ENCODE results near the gene WAC. TPM values are rescaled to one million over a fixed set of nuclear protein-coding genes. Genes with fewer than 3 reads are reported as not detected.

Gene WAC
- polyA plus RNA-seq, 1 donor from 2014 or later, result 63.9 TPM

DNA sequence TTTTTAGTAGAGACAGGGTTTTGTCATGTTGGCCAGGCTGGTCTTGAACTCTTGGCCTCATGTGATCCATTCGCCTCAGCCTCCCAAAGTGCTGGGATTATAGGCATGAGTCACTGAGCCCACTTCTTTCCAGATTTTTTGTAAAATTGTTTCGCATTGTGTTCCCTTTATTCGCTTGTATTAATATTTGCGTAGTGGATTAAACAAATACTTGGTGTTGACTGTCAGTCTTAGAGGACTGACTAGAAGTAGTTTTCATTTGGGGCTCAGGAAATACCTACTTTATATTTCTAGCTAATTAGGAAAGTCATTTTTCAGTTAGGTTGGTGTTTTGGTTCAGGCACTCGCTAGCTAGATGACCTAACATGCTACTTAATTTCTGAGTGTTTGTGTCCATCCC, 11.1 kb downstream of the WAC start:
- H3K9me2 ChIP-seq (ENCODE audit: insufficient read depth, low read length), result no peaks in the 10 kb centered on the region
- H3K9ac ChIP-seq (ENCODE audit: low read length), result no peak overlapping the region
- H3K27me3 ChIP-seq (ENCODE audit: insufficient read depth, low read depth, low read length), result no peaks in the 10 kb centered on the region
- no peak overlapping the region for H2AFZ ChIP-seq (ENCODE audit: low read depth, low read length)
- H3F3A ChIP-seq (ENCODE audit: insufficient read depth, low read length, poor library complexity, severe bottlenecking), result no peaks in the 10 kb centered on the region
- peaks cover 8% of the 10 kb centered on the region for H4K20me1 ChIP-seq (ENCODE audit: insufficient read depth)
- H3K27ac ChIP-seq (ENCODE audit: low read length), result no peak overlapping the region
- peaks cover 77% of the 10 kb centered on the region for H3K79me2 ChIP-seq (replicated peaks; ENCODE audit: insufficient read depth, low read length)
- no peak for TF ChIP-seq EP300 (conservative IDR thresholded peaks at IDR 0.05; ENCODE audit: poor library complexity, severe bottlenecking)
- no peak for TF ChIP-seq SMC3 (conservative IDR thresholded peaks at IDR 0.05; ENCODE audit: poor library complexity)
- no peak for TF ChIP-seq TAF1 (IDR thresholded peaks at IDR 0.05; ENCODE audit: low read depth)
- TF ChIP-seq POLR2AphosphoS5 (IDR thresholded peaks at IDR 0.05), result no peak
- TF ChIP-seq, protein P1, sequence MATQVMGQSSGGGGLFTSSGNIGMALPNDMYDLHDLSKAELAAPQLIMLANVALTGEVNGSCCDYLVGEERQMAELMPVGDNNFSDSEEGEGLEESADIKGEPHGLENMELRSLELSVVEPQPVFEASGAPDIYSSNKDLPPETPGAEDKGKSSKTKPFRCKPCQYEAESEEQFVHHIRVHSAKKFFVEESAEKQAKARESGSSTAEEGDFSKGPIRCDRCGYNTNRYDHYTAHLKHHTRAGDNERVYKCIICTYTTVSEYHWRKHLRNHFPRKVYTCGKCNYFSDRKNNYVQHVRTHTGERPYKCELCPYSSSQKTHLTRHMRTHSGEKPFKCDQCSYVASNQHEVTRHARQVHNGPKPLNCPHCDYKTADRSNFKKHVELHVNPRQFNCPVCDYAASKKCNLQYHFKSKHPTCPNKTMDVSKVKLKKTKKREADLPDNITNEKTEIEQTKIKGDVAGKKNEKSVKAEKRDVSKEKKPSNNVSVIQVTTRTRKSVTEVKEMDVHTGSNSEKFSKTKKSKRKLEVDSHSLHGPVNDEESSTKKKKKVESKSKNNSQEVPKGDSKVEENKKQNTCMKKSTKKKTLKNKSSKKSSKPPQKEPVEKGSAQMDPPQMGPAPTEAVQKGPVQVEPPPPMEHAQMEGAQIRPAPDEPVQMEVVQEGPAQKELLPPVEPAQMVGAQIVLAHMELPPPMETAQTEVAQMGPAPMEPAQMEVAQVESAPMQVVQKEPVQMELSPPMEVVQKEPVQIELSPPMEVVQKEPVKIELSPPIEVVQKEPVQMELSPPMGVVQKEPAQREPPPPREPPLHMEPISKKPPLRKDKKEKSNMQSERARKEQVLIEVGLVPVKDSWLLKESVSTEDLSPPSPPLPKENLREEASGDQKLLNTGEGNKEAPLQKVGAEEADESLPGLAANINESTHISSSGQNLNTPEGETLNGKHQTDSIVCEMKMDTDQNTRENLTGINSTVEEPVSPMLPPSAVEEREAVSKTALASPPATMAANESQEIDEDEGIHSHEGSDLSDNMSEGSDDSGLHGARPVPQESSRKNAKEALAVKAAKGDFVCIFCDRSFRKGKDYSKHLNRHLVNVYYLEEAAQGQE (IDR thresholded peaks at IDR 0.05; ENCODE audit: borderline replicate concordance), result no peak
- H3K4me3 ChIP-seq (ENCODE audit: low read length), result no peak overlapping the region
- no peaks in the 10 kb centered on the region for H3K9me3 ChIP-seq (ENCODE audit: low read length)
- H3K36me3 ChIP-seq (ENCODE audit: insufficient read depth, low read length), result peaks cover 7% of the 10 kb centered on the region
- H3K4me2 ChIP-seq (ENCODE audit: low read length), result no peak overlapping the region

DNA sequence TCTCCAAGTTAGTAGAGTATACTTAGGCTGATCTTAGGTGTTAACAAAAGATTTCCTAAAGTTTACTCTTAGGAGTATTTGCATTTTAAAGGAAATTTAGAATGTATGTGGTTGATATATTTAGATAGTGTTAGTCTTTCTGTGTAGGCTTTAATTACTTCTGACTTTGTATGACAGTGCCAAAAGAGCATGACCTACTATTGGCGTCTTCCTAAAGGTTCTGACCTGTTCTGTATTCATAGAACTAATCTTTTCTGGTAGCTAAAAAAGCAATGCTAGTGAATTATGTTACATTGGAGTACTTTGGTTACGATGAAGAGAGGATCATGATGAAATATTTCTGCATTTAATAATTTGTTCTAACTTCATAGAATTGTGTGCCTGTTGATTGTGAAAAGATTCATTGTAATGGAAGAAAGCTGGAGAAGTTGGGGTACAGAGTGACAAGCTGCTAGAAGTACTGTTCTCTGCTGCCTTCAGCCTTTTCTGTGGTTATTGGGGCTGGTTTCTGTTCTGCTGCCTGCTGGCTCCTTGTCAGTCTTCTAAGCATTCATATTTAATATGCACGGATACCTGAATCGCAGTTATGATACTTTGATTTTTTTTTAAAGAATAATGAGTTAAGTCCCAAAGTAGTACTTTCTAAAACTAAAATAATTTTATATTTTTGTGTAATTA, 13.2 kb downstream of the WAC start:
- peaks cover 76% of the 10 kb centered on the region for H3K79me2 ChIP-seq (replicated peaks; ENCODE audit: insufficient read depth, low read length)
- no peaks in the 10 kb centered on the region for H3K9me3 ChIP-seq (ENCODE audit: low read length)
- no peak overlapping the region for H2AFZ ChIP-seq (ENCODE audit: low read depth, low read length)
- H3F3A ChIP-seq (ENCODE audit: insufficient read depth, low read length, poor library complexity, severe bottlenecking), result no peaks in the 10 kb centered on the region
- H4K20me1 ChIP-seq (ENCODE audit: insufficient read depth), result no peaks in the 10 kb centered on the region
- H3K27ac ChIP-seq (ENCODE audit: low read length), result no peak overlapping the region
- no peak overlapping the region for H3K4me3 ChIP-seq (ENCODE audit: low read length)
- no peaks in the 10 kb centered on the region for H3K36me3 ChIP-seq (ENCODE audit: insufficient read depth, low read length)
- no peaks in the 10 kb centered on the region for H3K9me2 ChIP-seq (ENCODE audit: insufficient read depth, low read length)
- no peaks in the 10 kb centered on the region for H3K27me3 ChIP-seq (ENCODE audit: insufficient read depth, low read depth, low read length)
- no peak overlapping the region for H3K9ac ChIP-seq (ENCODE audit: low read length)
- TF ChIP-seq TAF1 (IDR thresholded peaks at IDR 0.05; ENCODE audit: low read depth), result no peak
- no peak for TF ChIP-seq CTCF (IDR thresholded peaks at IDR 0.05; ENCODE audit: poor library complexity, severe bottlenecking)
- TF ChIP-seq EZH2 (IDR thresholded peaks at IDR 0.05; ENCODE audit: borderline replicate concordance, insufficient read depth, low read length, poor library complexity, severe bottlenecking), result no peak
- no peak for TF ChIP-seq RAD21 (conservative IDR thresholded peaks at IDR 0.05)
- TF ChIP-seq POLR2AphosphoS5 (IDR thresholded peaks at IDR 0.05), result no peak
- no peak for TF ChIP-seq SMC3 (conservative IDR thresholded peaks at IDR 0.05; ENCODE audit: poor library complexity)
- TF ChIP-seq EP300 (conservative IDR thresholded peaks at IDR 0.05; ENCODE audit: poor library complexity, severe bottlenecking), result no peak
- TF ChIP-seq, protein P1 (IDR thresholded peaks at IDR 0.05; ENCODE audit: borderline replicate concordance), result no peak
- no peak for TF ChIP-seq MXI1 (conservative IDR thresholded peaks at IDR 0.05; ENCODE audit: poor library complexity, severe bottlenecking)
- H3K4me2 ChIP-seq (ENCODE audit: low read length), result no peak overlapping the region
